Measurements from ENCODE around the gene RPL9. TPM values are rescaled to one million over a fixed set of nuclear protein-coding genes. Genes with fewer than 3 reads are reported as not detected.

Gene RPL9
- total RNA-seq, 4 donors from 2014 or later: 3,607 to 16,295 (median 4,795) TPM

DNA sequence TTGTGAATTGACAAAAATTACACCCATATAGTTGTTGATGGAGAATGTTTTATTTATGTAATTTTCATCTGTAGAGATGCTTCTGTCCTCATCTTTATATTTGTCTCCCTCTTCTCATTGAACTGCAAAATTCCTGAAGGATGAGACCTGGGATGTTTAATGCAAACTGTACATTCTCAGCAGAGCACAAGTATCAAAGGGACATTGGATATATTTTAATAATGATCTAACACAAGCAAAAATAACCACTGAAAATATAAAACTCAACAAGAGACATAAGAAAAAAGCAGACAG lies 40.0 kb upstream of the RPL9 start:
- Histone ChIP-seq H3K27ac (no peak overlapping the region), H3K27me3 (no peaks in the 10 kb centered on the region), H3K36me3 (no peaks in the 10 kb centered on the region), H3K9me3 (no peaks in the 10 kb centered on the region), H3K4me3 (no peak overlapping the region), H3K4me1 (no peaks in the 10 kb centered on the region)
- TF ChIP-seq CTCF (IDR thresholded peaks at IDR 0.05): no peak
- no peak for TF ChIP-seq POLR2A (IDR thresholded peaks at IDR 0.05)
- intact Hi-C loops (cut with DNase I; ENCODE audit: low total_unique reads): no loop called here
- no peak for DNase-seq

DNA sequence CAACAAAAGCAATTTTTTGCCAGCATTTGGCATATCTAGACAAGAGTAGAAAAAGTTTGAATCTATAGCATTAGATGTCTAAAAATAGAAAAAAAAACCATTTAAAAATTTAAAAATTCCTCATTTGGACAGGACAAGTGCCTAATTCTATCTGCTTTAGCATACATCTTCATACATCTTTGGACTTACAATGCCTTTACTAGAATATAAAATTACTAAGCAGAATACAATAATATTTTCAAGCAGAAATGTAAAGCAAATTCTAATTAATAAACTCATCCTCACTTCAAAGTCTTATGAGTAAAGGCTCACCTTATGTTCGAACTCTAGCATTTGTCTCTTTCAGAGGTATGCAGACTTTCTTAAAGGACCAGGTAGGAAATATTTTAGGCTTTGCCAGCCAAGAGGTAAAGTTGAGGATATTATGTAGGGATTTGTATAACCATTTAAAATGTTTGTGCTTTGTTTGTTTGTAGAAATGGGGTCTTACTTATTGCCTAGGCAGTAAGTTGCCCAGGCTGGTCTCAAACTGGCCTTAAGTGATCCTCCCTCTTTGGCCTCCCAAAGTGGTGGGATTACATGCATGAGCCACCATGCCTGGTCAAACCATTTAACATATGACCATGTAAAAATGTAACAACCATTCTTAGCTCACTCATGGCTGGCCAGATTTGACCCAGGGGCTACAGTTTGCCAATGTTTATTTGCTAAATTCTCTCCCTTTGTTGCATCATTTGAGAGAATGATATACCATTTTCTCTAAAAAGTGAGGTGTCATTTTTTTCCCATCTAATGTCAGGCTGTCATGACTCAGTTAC lies 39.4 kb upstream of the RPL9 start:
- Histone ChIP-seq H3K9me3 (no peaks in the 10 kb centered on the region), H3K27ac (no peak overlapping the region), H3K4me1 (no peaks in the 10 kb centered on the region), H3K27me3 (no peaks in the 10 kb centered on the region), H3K36me3 (no peaks in the 10 kb centered on the region), H3K4me3 (no peak overlapping the region)
- no peak for DNase-seq
- no peak for TF ChIP-seq POLR2A (IDR thresholded peaks at IDR 0.05)
- TF ChIP-seq CTCF (IDR thresholded peaks at IDR 0.05): no peak
- intact Hi-C loops (cut with DNase I; ENCODE audit: low total_unique reads): no loop called here

DNA sequence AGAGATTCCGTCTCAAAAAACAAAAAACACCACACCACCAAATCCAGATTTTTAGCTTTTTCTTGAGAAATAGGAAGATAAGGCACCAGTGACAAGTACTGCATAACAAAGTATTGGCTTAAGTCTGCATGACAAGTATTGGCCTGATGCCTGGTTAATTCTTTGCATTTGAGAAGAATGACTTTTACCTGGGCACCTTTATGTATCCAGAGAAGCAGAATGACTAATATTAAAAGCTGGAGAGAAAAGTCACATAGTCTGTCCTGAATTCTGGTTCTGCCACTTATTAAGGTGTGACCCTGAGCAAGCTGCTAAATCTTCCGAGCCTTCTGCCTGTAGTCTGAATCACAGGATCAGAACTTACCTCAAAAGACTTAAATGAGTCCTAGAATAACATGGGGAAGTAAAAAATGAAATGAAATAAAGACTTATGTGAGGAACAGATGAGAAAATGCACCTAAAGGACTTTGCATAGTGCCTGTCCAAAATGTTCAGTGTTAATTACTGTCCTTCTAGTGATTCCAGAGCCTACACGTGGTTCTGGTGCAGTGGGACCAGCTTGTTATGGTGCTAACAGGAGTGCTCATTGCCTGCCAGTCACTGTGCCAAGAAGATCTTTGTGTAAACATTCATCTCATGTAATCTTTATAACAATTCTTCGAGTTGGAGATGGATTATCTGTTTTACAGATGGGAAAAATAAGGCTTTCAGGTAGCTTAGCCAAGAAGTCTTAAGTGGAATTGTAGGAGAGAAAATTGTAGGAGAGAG lies 36.9 kb upstream of the RPL9 start:
- no peaks in the 10 kb centered on the region for H3K9me3 ChIP-seq
- H3K27ac ChIP-seq: no peak overlapping the region
- H3K36me3 ChIP-seq: no peaks in the 10 kb centered on the region
- H3K27me3 ChIP-seq: no peaks in the 10 kb centered on the region
- TF ChIP-seq POLR2A (IDR thresholded peaks at IDR 0.05): no peak
- no peak for TF ChIP-seq CTCF (IDR thresholded peaks at IDR 0.05)
- no peaks in the 10 kb centered on the region for H3K4me1 ChIP-seq
- H3K4me3 ChIP-seq: no peak overlapping the region
- DNase-seq: no peak
- intact Hi-C loops (cut with DNase I; ENCODE audit: low total_unique reads): no loop called here

DNA sequence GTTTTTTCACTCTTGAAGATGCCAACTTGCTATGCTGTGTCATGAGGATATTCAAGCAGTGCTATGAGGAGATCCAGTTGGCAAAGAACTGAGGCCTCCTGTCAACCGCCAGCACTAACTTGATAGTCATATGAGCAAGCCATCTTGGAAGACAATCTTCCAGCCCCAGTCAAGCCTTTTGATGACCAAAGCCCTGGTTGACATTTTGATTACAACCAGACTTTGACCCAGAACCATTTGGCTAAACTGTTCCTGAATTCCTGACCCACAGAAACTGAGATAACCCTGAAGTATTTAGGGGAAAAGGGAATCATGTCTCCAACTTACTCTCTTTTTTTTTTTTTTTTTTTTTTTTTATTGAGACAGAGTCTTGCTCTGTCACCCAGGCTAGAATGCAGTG lies 35.6 kb upstream of the RPL9 start:
- Histone ChIP-seq H3K9me3 (no peaks in the 10 kb centered on the region), H3K27ac (no peak overlapping the region), H3K27me3 (no peaks in the 10 kb centered on the region), H3K4me3 (no peak overlapping the region), H3K4me1 (no peaks in the 10 kb centered on the region), H3K36me3 (no peaks in the 10 kb centered on the region)
- DNase-seq: no peak
- no peak for TF ChIP-seq CTCF (IDR thresholded peaks at IDR 0.05)
- no peak for TF ChIP-seq POLR2A (IDR thresholded peaks at IDR 0.05)
- intact Hi-C loops (cut with DNase I; ENCODE audit: low total_unique reads): no loop called here

DNA sequence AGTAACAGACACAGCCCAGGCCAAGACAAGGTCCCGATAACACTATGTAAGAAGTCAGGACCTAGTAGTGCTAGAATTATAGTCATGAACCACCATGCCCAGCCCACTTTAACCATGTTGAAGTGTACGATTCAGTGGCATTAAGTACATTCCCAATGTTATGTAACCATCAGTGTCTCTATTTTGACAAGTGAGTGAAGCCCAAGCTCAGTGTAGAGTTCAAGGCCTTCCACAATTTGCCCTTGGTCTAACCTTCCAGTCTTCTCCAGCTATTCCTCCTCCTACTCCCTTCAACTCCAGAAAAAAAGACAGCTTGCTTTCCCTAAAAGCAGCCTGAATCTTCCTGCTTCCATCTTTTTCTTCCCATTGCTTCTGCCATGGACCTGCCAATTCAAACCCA lies 31.6 kb upstream of the RPL9 start:
- TF ChIP-seq CTCF (IDR thresholded peaks at IDR 0.05): no peak
- TF ChIP-seq POLR2A (IDR thresholded peaks at IDR 0.05): no peak
- no peaks in the 10 kb centered on the region for H3K9me3 ChIP-seq
- H3K27me3 ChIP-seq: no peaks in the 10 kb centered on the region
- no peak for DNase-seq
- intact Hi-C loops (cut with DNase I; ENCODE audit: low total_unique reads): no loop called here
- no peak overlapping the region for H3K27ac ChIP-seq
- H3K36me3 ChIP-seq: no peaks in the 10 kb centered on the region
- no peaks in the 10 kb centered on the region for H3K4me1 ChIP-seq
- H3K4me3 ChIP-seq: no peak overlapping the region

All from uterus (tissue), 4 donors.